OCI-LY1 (cell line): ENCODE results near the gene CAT.

Experiments used
- H2AFZ ChIP-seq: fragments of 200-600 bp; sonication (generic), shearing (Covaris generic); 2 replicates; pipeline ENCODE4 v1.6.0; 2014; ENCODE audit warnings: antibody characterized with exemption, mild to moderate bottlenecking, low read length
- H3F3A ChIP-seq: fragments of 200-600 bp; sonication (generic), shearing (Covaris generic); 2 replicates; pipeline ENCODE4 v1.6.0; 2014; ENCODE audit warnings: mild to moderate bottlenecking, antibody characterized with exemption, low read length, moderate library complexity; ENCODE audit not compliant: insufficient read depth
- H3K27ac ChIP-seq: fragments of 200-600 bp; sonication (generic); 2 replicates; pipeline ENCODE4 v1.5.1; 2014; ENCODE audit warnings: low read length, mixed run types, mild to moderate bottlenecking, low read depth; ENCODE audit not compliant: poor library complexity, severe bottlenecking
- H3K27me3 ChIP-seq: fragments of 200-600 bp; sonication (generic); 2 replicates; pipeline ENCODE4 v1.6.0; 2014; ENCODE audit warnings: antibody characterized with exemption, mild to moderate bottlenecking, low read length, moderate library complexity; ENCODE audit not compliant: insufficient read depth
- H3K36me3 ChIP-seq: fragments of 200-600 bp; sonication (generic); 2 replicates; pipeline ENCODE4 v1.6.1; 2014; ENCODE audit warnings: mild to moderate bottlenecking, antibody characterized with exemption, low read length, moderate library complexity, mixed read lengths; ENCODE audit not compliant: insufficient read depth
- H3K4me1 ChIP-seq: fragments of 200-600 bp; sonication (generic); 2 replicates; pipeline ENCODE4 v1.5.1; 2014; ENCODE audit warnings: mild to moderate bottlenecking, low read length, moderate library complexity; ENCODE audit not compliant: insufficient read depth, severe bottlenecking
- H3K4me2 ChIP-seq: fragments of 200-600 bp; sonication (generic), shearing (Covaris generic); 2 replicates; pipeline ENCODE4 v1.6.1; 2014; ENCODE audit warnings: low read length
- H3K4me3 ChIP-seq: fragments of 200-600 bp; sonication (generic); 2 replicates; pipeline ENCODE4 v1.5.1; 2014; ENCODE audit warnings: low read length, low read depth, mild to moderate bottlenecking, mixed read lengths; ENCODE audit not compliant: poor library complexity, severe bottlenecking
- H3K79me2 ChIP-seq: fragments of 200-600 bp; shearing (Covaris generic); 2 replicates; pipeline ENCODE4 v1.6.1; 2016; ENCODE audit warnings: mixed run types, low read length, mixed read lengths; ENCODE audit not compliant: insufficient read depth
- H3K9ac ChIP-seq: fragments of 200-600 bp; sonication (generic), shearing (Covaris generic); 2 replicates; pipeline ENCODE4 v1.6.1; 2014; ENCODE audit warnings: mild to moderate bottlenecking, low read length, mixed read lengths
- H3K9me2 ChIP-seq: fragments of 200-600 bp; sonication (generic), shearing (Covaris generic); 2 replicates; pipeline ENCODE4 v1.6.1; 2014; ENCODE audit warnings: low read depth, mild to moderate bottlenecking, low read length, mixed read lengths
- H3K9me3 ChIP-seq: fragments of 200-600 bp; shearing (Covaris generic); 2 replicates; pipeline ENCODE4 v1.6.1; 2014; ENCODE audit warnings: low read length, mixed read lengths
- H4K20me1 ChIP-seq: fragments of 200-600 bp; sonication (generic), shearing (Covaris generic); 2 replicates; pipeline ENCODE4 v1.6.0; 2016; ENCODE audit warnings: mild to moderate bottlenecking, low read length; ENCODE audit not compliant: insufficient read depth
- EZH2 ChIP-seq: fragments of 200-600 bp; sonication (generic), shearing (Covaris generic); IDR thresholded peaks from 2 replicates; pipeline ENCODE4 v1.8.0; 2017; ENCODE audit warnings: borderline replicate concordance, mixed run types, mild to moderate bottlenecking, antibody characterized with exemption, low read length, moderate library complexity, mixed read lengths
- TF ChIP-seq, protein P1 (sequence below): fragments of 200-600 bp; sonication (generic), shearing (Covaris generic); IDR thresholded peaks from 2 replicates; pipeline ENCODE4 v1.5.1; 2017; ENCODE audit warnings: mild to moderate bottlenecking, antibody characterized with exemption, low read length, moderate library complexity, mixed read lengths

The CAT gene

GRCh38 chr11:34397120-34397519, 41.6 kb upstream of the CAT start:
- Histone ChIP-seq H3K9me3 (no peaks in the 10 kb centered on the region), H3K27ac (no peak overlapping the region), H3K4me3 (no peak overlapping the region), H3K9me2 (no peaks in the 10 kb centered on the region), H3K27me3 (0 out of 2 replicates have a peak, but pooled peaks cover 4% of the 10 kb centered on the region), H2AFZ (no peak overlapping the region), H3K9ac (no peak overlapping the region), H3F3A (no peaks in the 10 kb centered on the region), H3K4me2 (no peak overlapping the region), H3K79me2 (no peaks in the 10 kb centered on the region), H3K4me1 (no peaks in the 10 kb centered on the region), H4K20me1 (no peaks in the 10 kb centered on the region), H3K36me3 (no peaks in the 10 kb centered on the region)
- TF ChIP-seq EZH2 = no peak
- TF ChIP-seq, protein P1, sequence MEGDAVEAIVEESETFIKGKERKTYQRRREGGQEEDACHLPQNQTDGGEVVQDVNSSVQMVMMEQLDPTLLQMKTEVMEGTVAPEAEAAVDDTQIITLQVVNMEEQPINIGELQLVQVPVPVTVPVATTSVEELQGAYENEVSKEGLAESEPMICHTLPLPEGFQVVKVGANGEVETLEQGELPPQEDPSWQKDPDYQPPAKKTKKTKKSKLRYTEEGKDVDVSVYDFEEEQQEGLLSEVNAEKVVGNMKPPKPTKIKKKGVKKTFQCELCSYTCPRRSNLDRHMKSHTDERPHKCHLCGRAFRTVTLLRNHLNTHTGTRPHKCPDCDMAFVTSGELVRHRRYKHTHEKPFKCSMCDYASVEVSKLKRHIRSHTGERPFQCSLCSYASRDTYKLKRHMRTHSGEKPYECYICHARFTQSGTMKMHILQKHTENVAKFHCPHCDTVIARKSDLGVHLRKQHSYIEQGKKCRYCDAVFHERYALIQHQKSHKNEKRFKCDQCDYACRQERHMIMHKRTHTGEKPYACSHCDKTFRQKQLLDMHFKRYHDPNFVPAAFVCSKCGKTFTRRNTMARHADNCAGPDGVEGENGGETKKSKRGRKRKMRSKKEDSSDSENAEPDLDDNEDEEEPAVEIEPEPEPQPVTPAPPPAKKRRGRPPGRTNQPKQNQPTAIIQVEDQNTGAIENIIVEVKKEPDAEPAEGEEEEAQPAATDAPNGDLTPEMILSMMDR = no peak

GRCh38 chr11:34397811-34398210, 40.9 kb upstream of the CAT start:
- Histone ChIP-seq H3K79me2 (no peaks in the 10 kb centered on the region), H3K9me3 (no peaks in the 10 kb centered on the region), H4K20me1 (no peaks in the 10 kb centered on the region), H3K4me2 (no peak overlapping the region), H3K4me3 (no peak overlapping the region), H3K27me3 (0 out of 2 replicates have a peak, but pooled peaks cover 4% of the 10 kb centered on the region), H2AFZ (no peak overlapping the region), H3K9ac (no peak overlapping the region), H3F3A (no peaks in the 10 kb centered on the region), H3K9me2 (no peaks in the 10 kb centered on the region), H3K36me3 (no peaks in the 10 kb centered on the region), H3K4me1 (no peaks in the 10 kb centered on the region), H3K27ac (no peak overlapping the region)
- TF ChIP-seq EZH2 = no peak
- TF ChIP-seq, protein P1 = no peak

DNA sequence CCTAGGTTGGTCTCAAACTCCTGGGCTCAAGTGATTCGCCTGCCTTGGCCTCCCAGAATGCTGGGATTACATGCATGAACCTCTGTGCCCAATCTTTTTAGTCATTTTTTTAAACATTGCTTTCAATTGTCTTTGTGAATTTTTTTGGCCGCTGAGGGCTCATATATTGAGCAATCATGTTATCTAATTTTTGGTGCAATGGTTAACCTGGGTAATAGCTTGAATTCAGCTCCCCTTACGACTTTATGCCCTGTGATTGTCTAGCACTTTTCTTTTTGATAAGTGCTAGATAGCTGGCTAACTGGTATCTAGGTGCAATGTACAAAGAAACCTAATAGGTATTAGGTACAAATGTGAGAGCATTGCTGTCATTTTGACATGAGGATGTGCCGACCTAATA, 35.3 kb upstream of the CAT start:
- Histone ChIP-seq H3K27me3 (0 out of 2 replicates have a peak, but pooled peaks cover 4% of the 10 kb centered on the region), H3F3A (no peaks in the 10 kb centered on the region), H3K27ac (no peak overlapping the region), H3K4me2 (no peak overlapping the region), H3K79me2 (no peaks in the 10 kb centered on the region), H3K9ac (no peak overlapping the region), H3K4me3 (no peak overlapping the region), H3K9me3 (no peaks in the 10 kb centered on the region), H2AFZ (no peak overlapping the region), H4K20me1 (no peaks in the 10 kb centered on the region), H3K9me2 (no peaks in the 10 kb centered on the region), H3K36me3 (no peaks in the 10 kb centered on the region), H3K4me1 (no peaks in the 10 kb centered on the region)
- TF ChIP-seq, protein P1 = no peak
- no peak for TF ChIP-seq EZH2
